ENCODE results near the gene COL9A3. TPM values are rescaled to one million over a fixed set of nuclear protein-coding genes. Genes with fewer than 3 reads are reported as not detected.

Gene COL9A3
- total RNA-seq, 4 donors from 2014 or later = 2.2 to 2.3 TPM; not detected in 2

- Histone ChIP-seq H3K27me3 (no peaks in the 10 kb centered on the region), H3K4me3 (no peak overlapping the region), H3K36me3 (peaks cover 59 to 94% (median 60%) of the 10 kb centered on the region in 3 donors), H3K27ac (no peak overlapping the region), H3K4me1 (peaks cover 0 to 8% (median 0%) of the 10 kb centered on the region in 3 donors), H3K9me3 (no peaks in the 10 kb centered on the region)
- intact Hi-C loops (cut with DNase I) = loop anchor here (10.0 kb wide), 1 partner anchor 115 kb away; the partner anchor contains the start of gene BHLHE23
- no peak for TF ChIP-seq POLR2A (IDR thresholded peaks at IDR 0.05)
- TF ChIP-seq, protein P1, sequence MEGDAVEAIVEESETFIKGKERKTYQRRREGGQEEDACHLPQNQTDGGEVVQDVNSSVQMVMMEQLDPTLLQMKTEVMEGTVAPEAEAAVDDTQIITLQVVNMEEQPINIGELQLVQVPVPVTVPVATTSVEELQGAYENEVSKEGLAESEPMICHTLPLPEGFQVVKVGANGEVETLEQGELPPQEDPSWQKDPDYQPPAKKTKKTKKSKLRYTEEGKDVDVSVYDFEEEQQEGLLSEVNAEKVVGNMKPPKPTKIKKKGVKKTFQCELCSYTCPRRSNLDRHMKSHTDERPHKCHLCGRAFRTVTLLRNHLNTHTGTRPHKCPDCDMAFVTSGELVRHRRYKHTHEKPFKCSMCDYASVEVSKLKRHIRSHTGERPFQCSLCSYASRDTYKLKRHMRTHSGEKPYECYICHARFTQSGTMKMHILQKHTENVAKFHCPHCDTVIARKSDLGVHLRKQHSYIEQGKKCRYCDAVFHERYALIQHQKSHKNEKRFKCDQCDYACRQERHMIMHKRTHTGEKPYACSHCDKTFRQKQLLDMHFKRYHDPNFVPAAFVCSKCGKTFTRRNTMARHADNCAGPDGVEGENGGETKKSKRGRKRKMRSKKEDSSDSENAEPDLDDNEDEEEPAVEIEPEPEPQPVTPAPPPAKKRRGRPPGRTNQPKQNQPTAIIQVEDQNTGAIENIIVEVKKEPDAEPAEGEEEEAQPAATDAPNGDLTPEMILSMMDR (IDR thresholded peaks at IDR 0.05) = no peak
- 86 to 91% methylated on average over 4 to 5 of the region's 9 CpGs for WGBS, 2 donors
- no peak for DNase-seq
Measured at GRCh38 chr20:62889871-62890270, 73.0 kb downstream of the COL9A3 start.

- intact Hi-C loops (cut with DNase I) = loop anchor here (10.0 kb wide), 1 partner anchor 114 kb away; the partner anchor contains the start of gene BHLHE23
Measured at GRCh38 chr20:62890444-62890843, 73.6 kb downstream of the COL9A3 start.

More at GRCh38 chr20:62890444-62890843, 73.6 kb downstream of the COL9A3 start:
- Histone ChIP-seq H3K27ac (no peak overlapping the region), H3K9me3 (no peaks in the 10 kb centered on the region), H3K4me3 (no peak overlapping the region), H3K4me1 (peaks cover 0 to 8% (median 0%) of the 10 kb centered on the region in 3 donors), H3K36me3 (peaks cover 59 to 100% (median 60%) of the 10 kb centered on the region in 3 donors), H3K27me3 (no peaks in the 10 kb centered on the region)
- TF ChIP-seq POLR2A (IDR thresholded peaks at IDR 0.05) = no peak
- TF ChIP-seq, protein P1 (IDR thresholded peaks at IDR 0.05) = no peak
- no peak for DNase-seq
- WGBS, 2 donors = 75 to 78% methylated on average over 3 of the region's 7 CpGs

Small RNA genes within 50 kb of the gene (small RNA-seq; reads per million reads assigned to genes)
- 0 reads per million in 4 donors for gene DPH3P1

Other genes starting within 250 kb of the COL9A3 start
- gene SLCO4A1, start 174.5 kb upstream of the COL9A3 start, total RNA-seq = 10 to 100 TPM in 3 of 4 donors, 1 to 10 TPM in 1; 6.7 to 22.1 (median 14.4) TPM
- gene NTSR1, start 108.2 kb upstream of the COL9A3 start, total RNA-seq = under 1 TPM in 2 of 4 donors, not detected in 2; 0.06 to 0.09 TPM
- 10 to 100 TPM in 1 of 4 donors, 1 to 10 TPM in 3; 5.7 to 10.1 (median 9.8) TPM for gene MRGBP, start 20.6 kb upstream of the COL9A3 start, total RNA-seq
- gene OGFR, start 12.2 kb upstream of the COL9A3 start, total RNA-seq = 10 to 100 TPM; 19.1 to 41.4 (median 27.3) TPM
- 1 to 10 TPM; 5.2 to 8.4 (median 7.2) TPM for gene TCFL5, start 44.8 kb downstream of the COL9A3 start, total RNA-seq
- gene DIDO1, start 109.5 kb downstream of the COL9A3 start, total RNA-seq = 10 to 100 TPM; 27.6 to 57.8 (median 36.7) TPM
- 10 to 100 TPM; 41.0 to 51.2 (median 44.1) TPM for gene GID8, start 121.1 kb downstream of the COL9A3 start, total RNA-seq
- 1 to 10 TPM in 2 of 4 donors, under 1 TPM in 2; 0.31 to 3.9 (median 1.4) TPM for gene SLC17A9, start 135.7 kb downstream of the COL9A3 start, total RNA-seq
- not detected for gene BHLHE23, start 189.9 kb downstream of the COL9A3 start, total RNA-seq